ENCODE data around the gene AKR1C3.
"Not testable (repeated sequence)": the region's sequence is repeated elsewhere in the genome, so short reads cannot be mapped to it uniquely, and the experiment has no call there.

Gene AKR1C3

DNA sequence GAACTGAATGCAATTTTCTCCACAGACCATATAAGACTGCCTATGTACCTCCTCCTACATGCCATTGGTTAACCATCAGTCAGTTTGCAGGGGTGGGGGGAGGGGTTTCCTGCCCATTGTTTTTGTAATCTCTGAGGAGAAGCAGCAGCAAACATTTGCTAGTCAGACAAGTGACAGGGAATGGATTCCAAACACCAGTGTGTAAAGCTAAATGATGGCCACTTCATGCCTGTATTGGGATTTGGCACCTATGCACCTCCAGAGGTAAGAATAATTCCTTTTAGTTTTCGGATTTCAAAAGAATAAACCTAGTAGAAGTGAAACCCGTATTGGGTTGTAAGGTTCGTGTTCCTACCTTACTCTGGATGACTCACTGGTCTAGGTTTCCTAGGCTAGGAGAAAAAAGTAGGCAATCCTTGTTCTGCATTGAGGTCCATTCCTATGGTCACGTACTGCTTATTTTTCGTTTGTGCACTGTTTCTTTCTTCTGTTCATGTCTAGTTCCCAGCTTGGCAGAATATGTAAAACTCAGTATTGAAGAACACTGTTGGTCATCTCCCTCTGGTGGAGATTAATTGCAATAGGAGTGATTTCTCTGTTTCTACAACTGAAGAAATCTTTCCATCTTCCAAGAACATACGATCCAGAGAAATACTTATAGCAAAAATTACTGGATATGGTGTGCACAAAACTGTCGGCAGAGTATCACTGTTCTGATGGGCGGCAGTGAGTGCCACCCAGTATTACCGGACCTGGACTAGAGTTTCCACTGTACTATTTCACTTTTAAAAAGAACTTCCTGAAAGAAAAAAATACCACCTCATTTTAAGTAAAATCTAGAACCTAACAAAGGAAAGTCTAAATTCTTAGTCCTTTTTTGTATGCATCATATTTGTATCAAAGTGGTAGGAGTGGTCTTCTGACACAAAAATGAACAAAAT is at the start of gene AKR1C3:
TSS of gene AKR1C3 (plus strand) at position 150 of the 941 bp plus-strand sequence. CDS start at position 181, 31 bp downstream.
- Histone ChIP-seq H3K4me1 (ENCODE audit: control insufficient read depth, insufficient read depth, low read length) (no peaks in the 10 kb centered on the region), H3K27me3 (ENCODE audit: control insufficient read depth, insufficient read depth, low read length) (no peaks in the 10 kb centered on the region), H3K4me3 (ENCODE audit: low read depth, low read length) (peak within 1 kb of the TSS; percentile 39), H3K36me3 (ENCODE audit: control insufficient read depth, insufficient read depth, low read length) (no peaks in the 10 kb centered on the region), H3K9ac (ENCODE audit: low read depth, low read length) (no peak within 1 kb of the TSS), H3K9me3 (ENCODE audit: control insufficient read depth, insufficient read depth, low read length) (no peaks in the 10 kb centered on the region)

DNA sequence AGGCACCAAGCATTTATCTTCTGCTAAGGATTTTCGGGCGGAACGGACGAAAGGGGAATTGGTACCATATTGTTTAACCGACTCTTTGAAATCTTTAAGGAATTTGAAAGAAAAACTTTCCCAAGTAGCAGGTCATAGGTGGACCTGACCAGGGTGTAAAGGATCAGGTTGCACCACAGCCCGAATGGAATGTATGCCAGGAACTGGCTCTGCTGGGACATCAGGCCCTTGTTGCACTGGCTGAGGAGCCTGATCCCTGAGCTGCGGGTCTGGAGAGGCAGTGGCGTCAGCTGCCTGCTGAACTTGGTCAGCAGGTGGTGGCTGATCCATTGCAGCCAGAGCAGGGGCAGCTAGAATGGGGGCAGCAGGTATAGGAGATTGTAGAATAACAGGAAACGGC is 49.1 kb upstream of the AKR1C3 start:
- Histone ChIP-seq H3K27me3 (ENCODE audit: control insufficient read depth, insufficient read depth, low read length) (no peaks in the 10 kb centered on the region), H3K4me1 (ENCODE audit: control insufficient read depth, insufficient read depth, low read length) (no peaks in the 10 kb centered on the region), H3K9ac (ENCODE audit: low read depth, low read length) (no peak overlapping the region), H3K36me3 (ENCODE audit: control insufficient read depth, insufficient read depth, low read length) (no peaks in the 10 kb centered on the region), H3K9me3 (ENCODE audit: control insufficient read depth, insufficient read depth, low read length) (no peaks in the 10 kb centered on the region), H3K4me3 (ENCODE audit: low read depth, low read length) (no peak overlapping the region)

DNA sequence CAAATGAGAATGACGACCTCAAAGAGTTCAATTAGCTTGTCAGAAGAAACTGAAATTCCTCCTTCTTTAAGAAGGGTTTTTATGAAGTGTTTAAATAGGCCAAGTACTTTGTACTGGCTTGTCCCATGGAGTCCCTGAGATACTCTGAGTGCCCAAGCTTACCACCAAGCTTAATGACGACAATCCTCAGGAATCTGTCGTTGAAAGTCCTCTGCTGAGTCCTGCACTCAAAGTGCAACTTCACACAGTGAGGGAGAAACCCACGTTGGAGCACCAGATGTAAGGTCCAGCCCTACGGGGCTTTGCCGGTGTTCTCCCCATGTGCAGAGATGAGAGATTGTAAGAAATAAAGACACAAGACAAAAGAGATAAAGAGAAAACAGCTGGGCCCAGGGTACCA is 47.8 kb upstream of the AKR1C3 start:
- H3K27me3 ChIP-seq (ENCODE audit: control insufficient read depth, insufficient read depth, low read length), result no peaks in the 10 kb centered on the region
- H3K36me3 ChIP-seq (ENCODE audit: control insufficient read depth, insufficient read depth, low read length), result no peaks in the 10 kb centered on the region
- no peak overlapping the region for H3K9ac ChIP-seq (ENCODE audit: low read depth, low read length)
- H3K4me1 ChIP-seq (ENCODE audit: control insufficient read depth, insufficient read depth, low read length), result no peaks in the 10 kb centered on the region
- H3K4me3 ChIP-seq (ENCODE audit: low read depth, low read length), result no peak overlapping the region
- H3K9me3 ChIP-seq (ENCODE audit: control insufficient read depth, insufficient read depth, low read length), result no peaks in the 10 kb centered on the region

DNA sequence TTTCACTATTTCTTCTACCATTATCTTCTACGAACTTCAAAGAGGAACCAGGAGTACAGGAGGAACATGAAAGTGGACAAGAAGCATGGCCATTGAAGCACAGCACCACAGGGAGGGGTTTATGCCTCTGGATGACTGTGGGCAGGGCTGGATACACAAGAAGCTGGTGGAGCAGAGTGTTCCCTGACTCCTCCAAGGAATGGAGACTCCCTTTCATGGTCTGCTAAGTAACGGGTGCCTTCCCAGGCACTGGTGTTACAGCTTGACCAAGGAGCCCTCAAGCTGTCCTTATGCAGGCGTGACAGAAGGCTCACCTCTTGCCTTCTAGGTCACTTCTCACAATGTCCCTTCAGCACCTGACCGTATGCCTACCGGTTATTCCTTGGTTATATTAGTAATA is 47.2 kb upstream of the AKR1C3 start:
- not testable (repeated sequence) for H3K4me3 ChIP-seq (ENCODE audit: low read depth, low read length); H3K4me1 ChIP-seq (ENCODE audit: control insufficient read depth, insufficient read depth, low read length); H3K9ac ChIP-seq (ENCODE audit: low read depth, low read length); H3K27me3 ChIP-seq (ENCODE audit: control insufficient read depth, insufficient read depth, low read length); H3K36me3 ChIP-seq (ENCODE audit: control insufficient read depth, insufficient read depth, low read length); H3K9me3 ChIP-seq (ENCODE audit: control insufficient read depth, insufficient read depth, low read length)

DNA sequence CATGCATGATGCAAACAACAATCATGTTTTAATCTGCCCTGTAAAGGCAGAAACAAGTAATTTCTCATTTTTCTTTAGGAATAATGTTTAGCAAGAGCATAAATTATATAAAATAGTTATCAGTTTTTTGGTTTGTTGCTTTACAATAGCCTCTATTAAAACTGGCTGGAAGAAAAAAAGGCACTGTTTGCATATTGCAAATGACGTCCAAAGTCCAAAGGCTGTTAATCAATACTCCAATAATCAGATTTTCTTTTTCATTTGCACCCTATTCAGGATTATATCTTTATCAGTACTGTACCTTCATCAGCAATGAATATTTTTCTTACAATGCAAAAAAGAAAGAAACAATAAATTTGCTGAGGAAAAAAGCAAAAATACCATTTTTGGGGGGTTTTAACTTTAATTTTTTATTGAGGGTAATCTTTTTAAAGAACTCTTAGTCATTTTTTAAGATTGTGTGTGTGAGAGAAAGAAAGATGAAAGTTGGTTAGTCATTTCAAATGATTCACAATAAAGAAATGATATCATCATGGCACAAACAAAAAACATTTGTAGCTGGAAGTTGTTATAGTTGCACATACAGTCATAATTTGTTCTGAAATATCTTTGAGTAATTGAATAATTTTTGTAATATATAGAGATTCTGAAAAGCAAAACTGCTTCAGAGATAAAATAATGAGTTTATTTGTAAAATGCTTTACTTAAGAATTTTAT is 46.1 kb upstream of the AKR1C3 start:
- Histone ChIP-seq H3K27me3 (ENCODE audit: control insufficient read depth, insufficient read depth, low read length) (no peaks in the 10 kb centered on the region), H3K4me1 (ENCODE audit: control insufficient read depth, insufficient read depth, low read length) (no peaks in the 10 kb centered on the region), H3K36me3 (ENCODE audit: control insufficient read depth, insufficient read depth, low read length) (no peaks in the 10 kb centered on the region), H3K9ac (ENCODE audit: low read depth, low read length) (no peak overlapping the region), H3K9me3 (ENCODE audit: control insufficient read depth, insufficient read depth, low read length) (no peaks in the 10 kb centered on the region), H3K4me3 (ENCODE audit: low read depth, low read length) (no peak overlapping the region)

DNA sequence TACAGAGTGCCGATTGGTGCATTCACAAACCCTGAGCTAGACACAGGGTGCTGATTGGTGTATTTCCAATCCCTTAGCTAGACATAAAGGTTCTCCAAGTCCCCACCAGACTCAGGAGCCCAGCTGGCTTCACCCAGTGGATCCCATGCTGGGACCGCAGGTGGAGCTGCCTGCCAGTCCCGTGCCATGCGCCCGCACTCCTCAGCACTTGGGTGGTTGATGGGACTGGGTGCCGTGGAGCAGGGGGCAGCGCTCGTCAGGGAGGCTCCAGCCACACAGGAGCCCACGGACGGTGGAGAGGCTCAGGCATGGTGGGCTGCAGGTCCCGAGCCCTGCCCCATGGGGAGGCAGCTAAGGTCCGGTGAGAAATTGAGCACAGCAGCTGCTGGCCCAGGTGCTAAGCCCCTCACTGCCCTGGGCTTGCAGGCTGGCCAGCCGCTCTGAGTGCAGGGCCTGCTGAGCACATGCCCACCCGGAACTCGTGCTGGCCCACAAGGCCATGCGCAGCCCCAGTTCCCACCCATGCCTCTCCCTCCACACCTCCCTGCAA is 41.2 kb upstream of the AKR1C3 start:
- not testable (repeated sequence) for H3K36me3 ChIP-seq (ENCODE audit: control insufficient read depth, insufficient read depth, low read length); H3K27me3 ChIP-seq (ENCODE audit: control insufficient read depth, insufficient read depth, low read length)

DNA sequence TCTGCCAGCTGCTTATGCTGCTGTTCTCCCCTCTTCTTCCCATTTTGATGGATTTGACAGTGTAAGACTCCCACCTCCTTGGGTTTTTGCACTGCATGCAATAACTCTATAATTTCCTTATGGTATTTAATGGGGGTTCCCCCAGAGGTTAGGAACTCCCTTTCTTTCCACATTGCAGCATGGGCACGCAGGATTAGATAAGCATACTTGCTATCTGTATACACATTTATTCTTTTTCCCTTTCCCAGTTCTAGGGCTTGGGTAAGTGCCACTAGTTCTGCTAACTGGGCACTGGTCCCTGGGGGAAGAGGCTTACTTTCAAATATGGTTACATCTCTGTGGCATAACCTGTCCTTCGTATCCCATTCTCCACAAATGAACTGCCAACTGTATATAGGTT is 39.4 kb upstream of the AKR1C3 start:
- not testable (repeated sequence) for H3K27me3 ChIP-seq (ENCODE audit: control insufficient read depth, insufficient read depth, low read length); H3K9me3 ChIP-seq (ENCODE audit: control insufficient read depth, insufficient read depth, low read length); H3K4me1 ChIP-seq (ENCODE audit: control insufficient read depth, insufficient read depth, low read length); H3K9ac ChIP-seq (ENCODE audit: low read depth, low read length); H3K4me3 ChIP-seq (ENCODE audit: low read depth, low read length); H3K36me3 ChIP-seq (ENCODE audit: control insufficient read depth, insufficient read depth, low read length)

More for the DNA sequence above, 41.2 kb upstream of the AKR1C3 start:
- H3K4me1 ChIP-seq (ENCODE audit: control insufficient read depth, insufficient read depth, low read length); H3K9ac ChIP-seq (ENCODE audit: low read depth, low read length); H3K4me3 ChIP-seq (ENCODE audit: low read depth, low read length); H3K9me3 ChIP-seq (ENCODE audit: control insufficient read depth, insufficient read depth, low read length): not testable (repeated sequence)

DNA sequence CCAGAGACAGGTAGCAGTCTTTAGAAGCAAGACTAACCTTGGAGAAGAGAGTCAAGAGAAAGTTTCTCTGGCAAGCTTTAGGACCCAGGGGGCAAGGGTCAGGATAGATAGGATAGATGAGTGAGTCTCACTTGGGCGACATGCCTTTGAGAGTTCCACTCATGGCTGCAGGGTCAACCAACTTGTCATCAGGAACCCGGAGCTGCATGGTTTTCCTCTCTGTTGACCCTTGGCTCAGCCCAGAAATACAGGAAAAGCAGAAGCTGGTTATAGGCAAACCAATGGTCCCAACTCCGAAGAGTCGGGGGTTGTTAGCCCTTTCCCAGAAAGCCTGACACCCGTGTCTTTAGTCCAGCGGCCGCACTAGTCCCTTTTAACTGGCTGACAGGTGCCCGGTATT is 34.9 kb upstream of the AKR1C3 start:
- H3K9ac ChIP-seq (ENCODE audit: low read depth, low read length); H3K4me3 ChIP-seq (ENCODE audit: low read depth, low read length); H3K9me3 ChIP-seq (ENCODE audit: control insufficient read depth, insufficient read depth, low read length); H3K36me3 ChIP-seq (ENCODE audit: control insufficient read depth, insufficient read depth, low read length); H3K27me3 ChIP-seq (ENCODE audit: control insufficient read depth, insufficient read depth, low read length); H3K4me1 ChIP-seq (ENCODE audit: control insufficient read depth, insufficient read depth, low read length): not testable (repeated sequence)

DNA sequence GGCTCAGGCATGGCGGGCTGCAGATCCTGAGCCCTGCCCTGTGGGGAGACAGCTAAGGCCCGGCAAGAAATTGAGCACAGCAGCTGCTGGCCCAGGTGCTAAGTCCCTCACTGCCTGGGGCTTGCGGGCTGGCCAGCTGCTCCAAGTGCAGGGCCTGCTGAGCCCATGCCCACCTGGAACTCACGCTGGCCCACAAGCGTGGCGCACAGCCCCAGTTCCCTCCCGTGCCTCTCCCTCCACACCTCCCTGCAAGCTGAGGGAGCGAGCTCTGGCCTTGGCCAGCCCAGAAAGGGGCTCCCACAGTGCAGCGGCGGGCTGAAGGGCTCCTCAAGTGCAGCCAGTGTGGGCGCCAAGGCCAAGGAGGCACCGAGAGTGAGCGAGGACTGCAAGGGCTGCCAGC is 33.4 kb upstream of the AKR1C3 start:
- not testable (repeated sequence) for H3K27me3 ChIP-seq (ENCODE audit: control insufficient read depth, insufficient read depth, low read length); H3K4me3 ChIP-seq (ENCODE audit: low read depth, low read length); H3K4me1 ChIP-seq (ENCODE audit: control insufficient read depth, insufficient read depth, low read length); H3K9me3 ChIP-seq (ENCODE audit: control insufficient read depth, insufficient read depth, low read length); H3K9ac ChIP-seq (ENCODE audit: low read depth, low read length); H3K36me3 ChIP-seq (ENCODE audit: control insufficient read depth, insufficient read depth, low read length)

DNA sequence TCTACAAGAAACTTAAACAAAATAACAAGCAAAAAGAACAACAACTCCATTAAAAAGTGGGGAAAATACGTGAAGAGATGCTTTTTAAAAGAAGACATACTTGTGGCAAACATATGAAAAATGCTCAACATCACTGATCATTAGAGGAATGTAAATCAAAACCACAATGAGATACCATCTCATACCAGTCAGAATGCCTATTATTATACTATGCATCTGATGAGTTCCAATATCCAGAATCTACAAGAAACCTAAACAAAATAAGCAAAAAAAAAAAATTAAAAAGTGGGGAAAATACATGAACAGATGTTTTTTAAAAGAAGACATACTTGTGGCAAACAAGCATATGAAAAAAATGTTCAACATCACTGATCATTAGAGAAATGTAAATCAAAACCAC is 29.6 kb upstream of the AKR1C3 start:
- H3K4me1 ChIP-seq (ENCODE audit: control insufficient read depth, insufficient read depth, low read length), result no peaks in the 10 kb centered on the region
- H3K9me3 ChIP-seq (ENCODE audit: control insufficient read depth, insufficient read depth, low read length), result no peaks in the 10 kb centered on the region
- H3K4me3 ChIP-seq (ENCODE audit: low read depth, low read length), result no peak overlapping the region
- no peaks in the 10 kb centered on the region for H3K36me3 ChIP-seq (ENCODE audit: control insufficient read depth, insufficient read depth, low read length)
- H3K27me3 ChIP-seq (ENCODE audit: control insufficient read depth, insufficient read depth, low read length), result no peaks in the 10 kb centered on the region
- H3K9ac ChIP-seq (ENCODE audit: low read depth, low read length), result no peak overlapping the region

DNA sequence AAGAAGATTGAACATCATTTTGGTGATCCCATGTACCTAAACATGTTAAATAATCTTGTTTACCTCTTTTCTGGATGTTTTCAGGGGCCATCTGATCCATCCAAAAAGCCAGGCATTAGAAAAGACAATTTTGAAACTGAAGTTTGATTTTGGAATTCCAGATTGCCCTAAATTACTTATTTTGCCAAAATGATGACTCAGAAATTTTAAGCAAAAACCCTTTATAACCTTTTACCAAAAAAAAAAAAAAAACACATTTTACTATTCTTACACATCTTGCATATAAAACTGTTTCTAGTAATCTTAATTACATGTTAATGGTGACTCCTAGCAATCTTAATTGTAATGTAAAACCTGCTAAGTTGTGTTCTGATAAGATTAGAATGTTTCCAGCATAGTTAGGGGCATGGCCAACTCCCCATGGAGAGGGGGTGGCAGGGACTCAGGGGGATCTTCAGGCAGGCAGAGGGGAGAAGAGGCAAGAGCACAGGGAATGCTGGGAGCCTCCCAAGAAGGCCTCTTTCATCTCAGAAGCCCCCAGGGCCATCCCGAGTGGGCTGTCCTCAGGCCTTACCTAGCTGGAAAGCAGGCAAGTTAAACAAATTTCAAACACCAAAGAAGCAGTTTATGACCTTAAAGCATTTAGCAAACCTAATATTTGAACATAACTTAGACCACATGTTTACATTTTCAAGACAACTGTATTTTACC is 25.8 kb upstream of the AKR1C3 start:
- Histone ChIP-seq H3K9me3 (ENCODE audit: control insufficient read depth, insufficient read depth, low read length) (no peaks in the 10 kb centered on the region), H3K27me3 (ENCODE audit: control insufficient read depth, insufficient read depth, low read length) (no peaks in the 10 kb centered on the region), H3K4me3 (ENCODE audit: low read depth, low read length) (no peak overlapping the region), H3K9ac (ENCODE audit: low read depth, low read length) (no peak overlapping the region), H3K4me1 (ENCODE audit: control insufficient read depth, insufficient read depth, low read length) (no peaks in the 10 kb centered on the region), H3K36me3 (ENCODE audit: control insufficient read depth, insufficient read depth, low read length) (no peaks in the 10 kb centered on the region)

Data from iPS-15b (cell line).